Measurements from ENCODE around the gene OLFM3. TPM values are rescaled to one million over a fixed set of nuclear protein-coding genes. Genes with fewer than 3 reads are reported as not detected.

The OLFM3 gene
- total and polyA plus RNA-seq, 2 donors (not counting 3 experiments of a cell fraction or from before 2014, with no cell fraction given), result not detected

DNA sequence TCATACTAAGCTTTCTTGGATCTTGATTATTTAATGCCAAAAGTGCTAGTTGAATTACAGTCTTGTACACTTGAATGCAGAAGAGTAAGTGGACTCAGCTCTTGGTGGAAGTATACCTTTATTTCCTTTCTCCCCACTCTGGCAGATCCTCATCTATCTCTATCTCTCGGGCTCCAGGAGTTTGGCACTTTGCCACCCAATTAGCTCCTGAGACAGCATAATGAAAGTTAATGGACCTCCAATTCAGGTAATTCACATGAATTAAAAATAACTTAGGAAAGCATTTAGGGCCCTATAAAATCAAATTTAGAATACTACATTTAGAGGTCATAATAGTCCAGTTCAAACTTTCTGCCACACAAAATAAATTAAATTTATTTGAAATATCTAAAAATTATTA, 67.4 kb downstream of the OLFM3 start:
- no TSS peak for BruUV-seq (replicated peaks)
- TF ChIP-seq EZH2 (IDR thresholded peaks at IDR 0.05; ENCODE audit: borderline replicate concordance, low read depth, low read length, severe bottlenecking) (no peak), CTCF (IDR thresholded peaks at IDR 0.05; ENCODE audit: extremely low read depth in 1 of 2, insufficient read depth in 1 of 2, low read depth in 1 of 2, low read length in 2 of 2) (no peak), POLR2A (IDR thresholded peaks at IDR 0.05; ENCODE audit: low read depth, low read length) (no peak), MYC (IDR thresholded peaks at IDR 0.05; ENCODE audit: low read depth, low read length) (no peak), JUN (IDR thresholded peaks at IDR 0.05; ENCODE audit: borderline replicate concordance, insufficient read depth, insufficient read length, low read depth) (no peak), GATA2 (IDR thresholded peaks at IDR 0.05; ENCODE audit: insufficient read depth, insufficient read length, low read depth, low read length) (no peak), FOS (IDR thresholded peaks at IDR 0.05; ENCODE audit: borderline replicate concordance, insufficient read depth, low read length) (no peak), POLR2AphosphoS5 (IDR thresholded peaks at IDR 0.05; ENCODE audit: insufficient read depth, low read depth, low read length) (no peak)
- TF ChIP-seq, protein P1, sequence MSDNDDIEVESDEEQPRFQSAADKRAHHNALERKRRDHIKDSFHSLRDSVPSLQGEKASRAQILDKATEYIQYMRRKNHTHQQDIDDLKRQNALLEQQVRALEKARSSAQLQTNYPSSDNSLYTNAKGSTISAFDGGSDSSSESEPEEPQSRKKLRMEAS (IDR thresholded peaks at IDR 0.05; ENCODE audit: insufficient read depth, insufficient read length), result no peak
- no peaks in the 10 kb centered on the region for H3K79me2 ChIP-seq (ENCODE audit: control insufficient read depth, insufficient read depth, low read length)
- H3K9me3 ChIP-seq (replicated peaks; ENCODE audit: control insufficient read depth, insufficient read depth, low read length), result no peaks in the 10 kb centered on the region
- POLR2A ChIA-PET, result no interaction called here
- DNase-seq (ENCODE audit: low read depth, low spot score) (no peak), FAIRE-seq (no peak)
- H3K9ac ChIP-seq (replicated peaks; ENCODE audit: extremely low read depth, insufficient read depth, low read length), result no peak overlapping the region
- H3K27ac ChIP-seq (ENCODE audit: insufficient read depth, low read depth, low read length), result no peak overlapping the region
- no peak overlapping the region for H3K4me3 ChIP-seq (replicated peaks in 1 of 3; ENCODE audit: insufficient read depth in 1 of 3, low read depth in 1 of 3, low read length in 3 of 3)
- no peaks in the 10 kb centered on the region for H4K20me1 ChIP-seq (replicated peaks; ENCODE audit: control insufficient read depth, extremely low read depth, insufficient read depth, low read length)
- H3K4me1 ChIP-seq (ENCODE audit: control insufficient read depth, extremely low read depth, insufficient read depth, low read length), result no peaks in the 10 kb centered on the region
- no peak overlapping the region for H3K4me2 ChIP-seq (ENCODE audit: insufficient read depth, low read length)
- intact Hi-C loops (cut with micrococcal nuclease), result no loop called here
- no peaks in the 10 kb centered on the region for H3K36me3 ChIP-seq (ENCODE audit: control insufficient read depth in 2 of 2, extremely low read depth in 1 of 2, insufficient read depth in 2 of 2, low read length in 2 of 2)
- dilution Hi-C loops (cut with MboI; ENCODE audit: extremely low pct_ligation_motif_present, low sequenced_read_pairs), result no loop called here
- no peaks in the 10 kb centered on the region for H3K27me3 ChIP-seq (ENCODE audit: control insufficient read depth in 2 of 2, insufficient read depth in 2 of 2, low read length in 2 of 2)
- CTCF ChIA-PET, result no interaction called here
- H3K9me1 ChIP-seq (replicated peaks; ENCODE audit: control insufficient read depth, extremely low read depth, insufficient read depth, low read length), result no peaks in the 10 kb centered on the region
- H2AFZ ChIP-seq (ENCODE audit: low read depth, low read length), result no peak overlapping the region

Data from endothelial cell of umbilical vein (primary cell).